Smooth muscle cell (in vitro differentiated cells): ENCODE data around the gene REEP1. TPM values are rescaled to one million over a fixed set of nuclear protein-coding genes. Genes with fewer than 3 reads are reported as not detected.
"Not testable (repeated sequence)": the region's sequence is repeated elsewhere in the genome, so short reads cannot be mapped to it uniquely, and the experiment has no call there.

Experiments
- DNase-seq: peaks from one replicate; lab custom pipeline; 2025; ENCODE audit not compliant: unreplicated experiment; lab: John Stamatoyannopoulos, UW
- H2AFZ ChIP-seq: fragments of 200-600 bp; sonication (generic); 2 replicates; pipeline ENCODE4 v1.6.0; 2016; ENCODE audit warnings: antibody characterized with exemption, low read depth, mild to moderate bottlenecking
- H3F3A ChIP-seq: fragments of 200-600 bp; sonication (generic); 2 replicates; pipeline ENCODE4 v1.6.0; 2017; ENCODE audit warnings: antibody characterized with exemption, low read depth
- H3K27ac ChIP-seq: fragments of 200-600 bp; sonication (generic); 2 replicates; pipeline ENCODE4 v1.5.1; 2016; ENCODE audit warnings: low read depth, mild to moderate bottlenecking
- H3K27me3 ChIP-seq: fragments of 200-600 bp; sonication (generic); 2 replicates; pipeline ENCODE4 v1.6.1; 2016; ENCODE audit warnings: low read depth, mild to moderate bottlenecking
- H3K36me3 ChIP-seq: fragments of 200-600 bp; sonication (generic); 2 replicates; pipeline ENCODE4 v1.5.1; 2016; ENCODE audit warnings: low read depth
- H3K4me1 ChIP-seq: fragments of 200-600 bp; sonication (generic); 2 replicates; pipeline ENCODE4 v1.5.1; 2016; ENCODE audit warnings: low read depth
- H3K4me2 ChIP-seq: fragments of 200-600 bp; sonication (generic); 2 replicates; pipeline ENCODE4 v1.6.0; 2016; ENCODE audit warnings: mild to moderate bottlenecking
- H3K4me3 ChIP-seq: fragments of 200-600 bp; sonication (generic); 2 replicates; pipeline ENCODE4 v1.5.1; 2016; ENCODE audit warnings: mild to moderate bottlenecking
- H3K79me2 ChIP-seq: fragments of 200-600 bp; sonication (generic); 2 replicates; pipeline ENCODE4 v1.6.0; 2016; ENCODE audit warnings: low read depth, mild to moderate bottlenecking
- H3K9ac ChIP-seq: fragments of 200-600 bp; sonication (generic); 2 replicates; pipeline ENCODE4 v1.6.0; 2016; ENCODE audit warnings: low read depth
- H3K9me3 ChIP-seq: fragments of 200-600 bp; sonication (generic); replicated peaks from 2 replicates; pipeline ENCODE4 v1.5.1; 2016; ENCODE audit warnings: low read depth
- H4K20me1 ChIP-seq: fragments of 200-600 bp; sonication (generic); 2 replicates; pipeline ENCODE4 v1.6.0; 2016; ENCODE audit warnings: low read depth
- CTCF ChIP-seq: fragments of 200-600 bp; sonication (generic); IDR thresholded peaks from 2 replicates; pipeline ENCODE4 v1.5.1; 2017; ENCODE audit warnings: borderline replicate concordance, mild to moderate bottlenecking, antibody characterized with exemption; ENCODE audit not compliant: insufficient read depth, poor library complexity, severe bottlenecking
- WGBS: methylation state at CpG from one replicate; pipeline ENCODE4 v1.1.7; 2016; ENCODE audit warnings: low lambda C conversion rate; 5-methylcytosine and 5-hydroxymethylcytosine counted together
- polyA plus RNA-seq: library from polyadenylated mRNA; unstranded; fragments of >200 nt; fragmentation: Nextera tagmentation; extraction: Ambion mirVana; gene quantifications from 2 replicates; pipeline ENCODE4 v1.2.1, GENCODE V29; 2016
- total RNA-seq: library from RNA; depleted of rRNA; stranded (reverse); fragments of >200 nt; gene quantifications from 2 replicates; pipeline ENCODE4 v1.2.3, GENCODE V29; 2014

Gene REEP1
- total and polyA plus RNA-seq, 2 experiments from 2014 or later, result not detected

GRCh38 chr2:86229221-86229620 is 108.2 kb downstream of the REEP1 start:
- Histone ChIP-seq H3K27ac (no peak overlapping the region), H3K4me1 (peaks cover 5% of the 10 kb centered on the region), H4K20me1 (no peaks in the 10 kb centered on the region), H3K4me3 (no peak overlapping the region), H3K27me3 (no peaks in the 10 kb centered on the region), H3F3A (no peaks in the 10 kb centered on the region), H3K9me3 (no peaks in the 10 kb centered on the region), H3K9ac (no peak overlapping the region), H3K4me2 (no peak overlapping the region), H3K79me2 (no peaks in the 10 kb centered on the region), H3K36me3 (no peaks in the 10 kb centered on the region), H2AFZ (no peak overlapping the region)
- no peak for DNase-seq
- WGBS, result 88% methylated on average over 4 of the region's 4 CpGs
- TF ChIP-seq CTCF, result no peak

GRCh38 chr2:86228574-86228973 is 108.9 kb downstream of the REEP1 start:
- H3K4me3 ChIP-seq, H3K27me3 ChIP-seq, H3F3A ChIP-seq, H3K79me2 ChIP-seq, H3K9me3 ChIP-seq, H4K20me1 ChIP-seq, H3K4me2 ChIP-seq, H3K27ac ChIP-seq, H3K9ac ChIP-seq, H3K36me3 ChIP-seq, DNase-seq, H3K4me1 ChIP-seq, H2AFZ ChIP-seq: not testable (repeated sequence)
- WGBS, result 92% methylated on average over 8 of the region's 8 CpGs

GRCh38 chr2:86227685-86228084 is 109.7 kb downstream of the REEP1 start:
- DNase-seq, result no peak
- Histone ChIP-seq H3F3A (no peaks in the 10 kb centered on the region), H3K27me3 (no peaks in the 10 kb centered on the region), H3K4me1 (no peaks in the 10 kb centered on the region), H3K27ac (no peak overlapping the region), H3K4me2 (no peak overlapping the region), H4K20me1 (no peaks in the 10 kb centered on the region), H3K36me3 (no peaks in the 10 kb centered on the region), H3K4me3 (no peak overlapping the region), H3K79me2 (no peaks in the 10 kb centered on the region), H3K9me3 (no peaks in the 10 kb centered on the region), H2AFZ (no peak overlapping the region), H3K9ac (no peak overlapping the region)
- TF ChIP-seq CTCF, result no peak
- 87% methylated on average over 2 of the region's 2 CpGs for WGBS

- 91% methylated on average over 9 of the region's 9 CpGs for WGBS
- no peak for DNase-seq
These were observed 110.5 kb downstream of the REEP1 start for GRCh38 chr2:86226636-86227520.

More at GRCh38 chr2:86226636-86227520, 110.5 kb downstream of the REEP1 start:
- Histone ChIP-seq H3K4me1 (no peaks in the 10 kb centered on the region), H3K36me3 (no peaks in the 10 kb centered on the region), H3F3A (no peaks in the 10 kb centered on the region), H4K20me1 (no peaks in the 10 kb centered on the region), H3K27ac (no peak overlapping the region), H3K4me2 (no peak overlapping the region), H3K4me3 (no peak overlapping the region), H3K79me2 (no peaks in the 10 kb centered on the region), H3K9me3 (no peaks in the 10 kb centered on the region), H3K27me3 (no peaks in the 10 kb centered on the region), H2AFZ (no peak overlapping the region), H3K9ac (no peak overlapping the region)
- no peak for TF ChIP-seq CTCF
